Kidney glomerular epithelial cell (primary cell): ENCODE results near the gene SRGAP3.

Source experiments
- DNase-seq: peaks from one replicate; lab custom pipeline; 2025; lab: John Stamatoyannopoulos, UW

The SRGAP3 gene

DNA sequence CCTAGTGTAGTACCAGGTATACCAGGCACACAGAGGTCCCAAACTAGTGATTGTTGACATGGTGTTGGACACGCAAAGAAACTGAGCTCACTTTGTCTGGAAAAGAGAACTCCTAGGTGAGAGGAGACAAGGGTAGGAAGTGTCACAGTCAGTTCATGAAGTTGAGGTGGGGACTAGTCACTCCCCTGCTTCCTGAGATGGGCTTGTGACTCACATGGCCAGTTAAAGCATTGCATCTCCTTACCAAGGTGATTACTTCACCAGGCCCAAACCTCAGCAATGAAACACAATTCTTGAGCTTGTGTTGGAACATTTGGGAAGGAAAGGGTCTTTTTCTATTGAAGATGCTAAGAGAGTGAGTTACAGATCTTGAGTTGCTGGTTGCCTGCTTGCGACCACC lies 236.9 kb downstream of the SRGAP3 start:
- DNase-seq = no peak

- no peak for DNase-seq
Observed at GRCh38 chr3:9009976-9010545, 239.4 kb downstream of the SRGAP3 start.

- DNase-seq = no peak
Observed at GRCh38 chr3:9008550-9009255, 240.7 kb downstream of the SRGAP3 start.

DNA sequence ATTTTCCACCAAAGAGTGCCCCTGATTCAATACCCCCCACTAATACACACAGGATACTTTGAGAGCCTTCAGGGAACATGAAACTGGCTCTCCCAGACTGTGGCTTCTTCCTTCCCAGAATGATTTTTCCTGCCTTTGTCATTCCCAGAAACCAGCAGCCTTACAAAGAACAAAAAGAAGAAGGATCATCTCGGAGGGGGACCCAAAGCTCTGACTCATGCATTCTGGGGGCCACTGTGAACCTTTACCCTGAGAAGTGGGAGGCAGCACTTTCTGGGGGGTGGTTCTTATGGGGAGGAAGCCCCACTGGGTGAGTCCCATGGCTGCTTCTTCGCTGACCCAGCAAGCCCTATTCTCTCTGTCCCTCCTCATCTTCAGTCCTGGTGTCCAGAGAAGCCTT lies 241.5 kb downstream of the SRGAP3 start:
- no peak for DNase-seq

GRCh38 chr3:9007213-9007612 lies 242.2 kb downstream of the SRGAP3 start:
- no peak for DNase-seq

- no peak for DNase-seq
Observed at GRCh38 chr3:9000041-9000440, 249.4 kb downstream of the SRGAP3 start.

DNA sequence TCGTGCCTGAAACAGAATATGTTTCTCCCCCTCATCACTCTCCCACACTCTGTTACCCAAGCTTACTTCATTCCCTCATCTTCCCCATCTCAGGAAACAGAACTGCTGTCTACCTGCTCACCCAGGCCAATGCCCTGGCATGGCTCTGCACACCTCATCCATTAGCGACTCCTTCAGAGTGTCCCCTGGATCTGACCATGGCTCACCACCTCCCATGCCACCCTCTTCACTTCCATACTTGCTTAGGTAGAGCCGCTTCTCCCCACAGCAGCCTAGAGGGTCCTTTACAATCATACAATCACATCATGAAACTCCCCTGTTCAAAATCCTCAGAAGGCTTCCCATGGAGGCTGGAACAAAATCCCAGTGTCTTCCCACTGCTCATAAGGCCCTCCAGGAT lies 252.3 kb downstream of the SRGAP3 start:
- DNase-seq = no peak

GRCh38 chr3:8996681-8997121 lies 252.7 kb downstream of the SRGAP3 start:
- DNase-seq = no peak

DNA sequence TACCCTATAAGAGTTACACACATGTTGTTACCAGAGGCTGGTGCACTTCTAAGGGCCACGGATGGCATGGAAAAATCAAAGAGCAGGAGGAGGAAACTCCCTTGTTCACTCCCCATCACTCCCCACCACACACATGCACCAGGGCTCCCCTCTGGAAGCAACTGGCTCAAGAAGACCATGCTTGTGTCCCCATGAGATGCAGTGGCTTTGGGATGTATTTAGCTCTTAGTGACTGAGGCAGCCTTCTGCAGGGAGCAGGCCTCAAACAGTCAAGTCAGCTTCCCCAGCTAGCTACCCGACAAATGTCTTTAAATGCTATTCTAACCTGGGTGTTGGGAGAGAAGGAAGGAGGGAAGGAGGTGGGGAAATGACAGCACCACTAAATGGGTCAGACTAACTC lies 253.2 kb downstream of the SRGAP3 start:
- no peak for DNase-seq

GRCh38 chr3:8994226-8994625 lies 255.2 kb downstream of the SRGAP3 start:
- no peak for DNase-seq

- DNase-seq = no peak
Observed at GRCh38 chr3:8993331-8993730, 256.1 kb downstream of the SRGAP3 start.

- no peak for DNase-seq
Observed at GRCh38 chr3:8992854-8993253, 256.6 kb downstream of the SRGAP3 start.

DNA sequence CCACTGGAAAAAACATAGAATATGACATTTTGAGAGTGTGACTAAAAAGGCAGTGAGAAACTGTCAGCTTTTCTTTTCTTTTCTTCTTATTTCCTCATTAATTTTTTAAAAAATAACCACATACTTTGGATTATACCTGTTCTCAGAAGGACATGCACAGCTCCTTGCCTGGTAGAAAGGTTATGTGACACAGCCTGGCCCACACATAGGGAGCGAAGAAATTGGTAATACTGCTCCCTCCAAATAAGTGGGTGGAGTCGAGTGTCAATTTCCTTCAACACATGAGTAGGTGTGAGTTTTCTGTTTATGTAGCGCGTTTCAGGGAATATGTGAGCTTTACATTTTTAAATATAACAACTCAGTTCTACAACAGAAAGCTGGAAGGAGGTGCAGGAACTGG lies 257.2 kb downstream of the SRGAP3 start:
- DNase-seq = no peak

- DNase-seq = no peak
Observed at GRCh38 chr3:8990266-8991215, 258.9 kb downstream of the SRGAP3 start.

GRCh38 chr3:8988791-8989558 lies 260.5 kb downstream of the SRGAP3 start:
- no peak for DNase-seq

DNA sequence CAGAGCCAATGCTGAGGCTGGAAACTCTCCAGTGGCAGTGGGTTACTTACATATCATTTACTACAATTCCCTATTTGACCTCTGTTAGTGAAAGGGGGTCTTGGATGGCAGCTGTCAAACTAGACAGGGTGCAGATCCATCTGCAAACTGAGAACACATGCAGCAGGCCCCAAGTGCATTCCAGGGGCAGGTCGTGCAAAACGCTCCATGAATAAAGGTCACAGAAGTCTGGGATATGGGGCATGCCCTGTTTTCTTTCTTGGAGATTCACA lies 261.1 kb downstream of the SRGAP3 start:
- DNase-seq = no peak

DNA sequence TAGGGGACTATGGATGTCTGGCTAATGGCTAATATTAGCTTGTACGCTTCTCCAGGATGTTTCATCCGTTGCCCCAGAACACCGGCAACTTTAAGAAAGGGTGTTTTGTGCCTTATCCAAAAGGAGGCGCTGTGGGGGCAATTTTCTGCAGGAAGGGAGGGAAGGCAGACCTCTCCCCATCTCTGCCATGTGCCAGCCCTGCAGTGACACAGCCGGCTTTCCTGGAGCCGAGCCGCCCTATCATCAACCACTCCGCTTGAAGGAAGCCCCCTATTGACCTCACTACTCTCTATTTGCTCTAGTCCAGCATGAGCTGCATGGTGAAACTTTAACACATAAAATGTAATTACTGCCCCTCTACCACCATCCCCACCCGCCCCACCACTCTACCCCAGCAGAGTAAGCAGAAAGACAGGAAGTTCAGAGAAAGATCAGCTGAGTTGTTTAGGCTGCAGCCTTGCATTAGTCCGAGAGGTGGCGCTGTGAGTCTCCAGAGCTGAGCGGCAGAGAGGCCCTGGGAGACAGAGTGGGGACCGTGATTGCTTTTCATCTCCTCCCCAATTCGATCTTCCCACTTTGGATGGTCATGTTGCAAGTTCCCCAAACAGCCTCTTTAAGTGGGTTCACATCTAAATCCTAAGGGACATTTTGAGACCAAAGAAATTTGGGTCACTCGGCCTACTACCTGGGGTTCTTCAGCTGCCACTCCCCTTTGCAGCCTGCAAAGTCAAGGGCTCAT lies 261.6 kb downstream of the SRGAP3 start:
- DNase-seq = peak; percentile 46

DNA sequence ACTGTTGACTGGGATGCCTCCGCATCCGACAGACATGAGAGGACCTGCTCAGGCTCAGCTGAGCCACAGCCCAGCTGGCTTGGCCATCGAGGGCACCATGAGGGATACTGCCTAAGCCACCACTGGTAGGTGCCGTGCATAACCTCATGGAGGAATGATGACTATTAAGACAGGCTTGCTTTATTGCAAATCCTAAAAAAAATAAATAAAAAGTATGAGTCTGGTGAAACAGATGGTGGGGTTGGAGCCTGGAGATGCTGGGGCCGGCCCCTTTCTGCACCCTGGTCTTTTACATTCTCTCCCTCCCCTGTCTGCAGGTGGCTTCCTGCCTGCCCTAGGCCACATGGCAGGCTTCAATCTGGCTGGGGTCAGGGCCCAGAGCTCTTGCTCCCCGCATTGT lies 262.2 kb downstream of the SRGAP3 start:
- DNase-seq = no peak

GRCh38 chr3:8986741-8987140 lies 262.7 kb downstream of the SRGAP3 start:
- DNase-seq = no peak

GRCh38 chr3:8985876-8986275 lies 263.6 kb downstream of the SRGAP3 start:
- no peak for DNase-seq

GRCh38 chr3:8985411-8985831 lies 264.0 kb downstream of the SRGAP3 start:
- DNase-seq = no peak

DNA sequence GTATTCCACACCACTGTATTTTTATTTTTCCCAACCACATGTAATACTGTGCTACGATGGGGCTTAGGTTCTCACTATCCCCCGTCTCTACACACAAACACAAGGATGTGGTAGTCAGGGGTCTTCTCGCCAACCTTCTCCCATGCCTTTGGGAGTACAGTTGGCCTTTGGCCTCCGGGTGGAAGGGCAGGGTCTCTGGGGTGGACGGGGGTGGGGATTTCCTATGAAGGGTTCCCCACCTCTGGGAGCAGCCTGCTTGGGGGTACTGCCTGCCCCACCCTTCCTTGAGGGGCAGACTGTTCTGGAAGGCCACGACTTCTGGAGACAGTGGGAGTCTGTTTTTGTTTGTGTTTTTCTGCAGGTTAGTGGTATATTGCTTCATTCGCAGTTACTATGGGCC lies 264.9 kb downstream of the SRGAP3 start:
- no peak for DNase-seq
